K562 (cell line): ENCODE measurements around the gene GPSM3. TPM values are rescaled to one million over a fixed set of nuclear protein-coding genes. Genes with fewer than 3 reads are reported as not detected.

Experiments
- BHLHE40 ChIP-seq: IDR thresholded peaks from 2 replicates; pipeline ENCODE4 v1.6.1; 2011; ENCODE audit warnings: low read length, improper control_type of control experiment
- CREB3 ChIP-seq: fragments of 450-650 bp; conservative IDR thresholded peaks from 2 replicates; pipeline ENCODE4 v1.6.1; 2016; ENCODE audit warnings: missing genetic modification characterization, low read depth, mild to moderate bottlenecking, missing compliant biosample characterization, moderate library complexity
- CTCFL ChIP-seq: IDR thresholded peaks from 2 replicates; pipeline ENCODE4 v1.6.1; 2011; ENCODE audit warnings: borderline replicate concordance, low read depth, mild to moderate bottlenecking, moderate library complexity, low read length; ENCODE audit not compliant: insufficient read depth, poor library complexity, severe bottlenecking
- DMBX1 ChIP-seq: fragments of 250-450 bp; sonication (Bioruptor Pico); IDR thresholded peaks from 2 replicates; pipeline ENCODE4 v1.8.0; 2022; ENCODE audit warnings: inconsistent platforms, mild to moderate bottlenecking, moderate library complexity, borderline replicate concordance
- FOXK1 ChIP-seq: sonication (generic); formaldehyde crosslinking; IDR thresholded peaks from 2 replicates; pipeline ENCODE4 v1.8.0; 2022; ENCODE audit warnings: missing genetic modification reagents, mild to moderate bottlenecking, borderline replicate concordance
- GTF2F1 ChIP-seq: IDR thresholded peaks from 2 replicates; pipeline ENCODE4 v1.6.1; 2011; ENCODE audit warnings: low read depth, low read length, improper control_type of control experiment
- PHTF2 ChIP-seq: fragments of 250-450 bp; sonication (Bioruptor Pico); IDR thresholded peaks from 2 replicates; pipeline ENCODE4 v1.5.0; 2021; ENCODE audit warnings: mild to moderate bottlenecking
- POLR2A ChIP-seq: fragments of 450-650 bp; conservative IDR thresholded peaks from 2 replicates; pipeline ENCODE4 v1.6.1; 2016
- SMAD3 ChIP-seq: fragments of 450-650 bp; formaldehyde crosslinking; conservative IDR thresholded peaks from 2 replicates; pipeline ENCODE4 v1.4.0; 2020; ENCODE audit warnings: mild to moderate bottlenecking
- SUPT5H ChIP-seq: fragments of 450-650 bp; IDR thresholded peaks from 2 replicates; pipeline ENCODE4 v1.6.1; 2016
- TRIM24 ChIP-seq, 2 experiments: fragments of 450-650 bp; IDR thresholded peaks; 2 replicates each; pipeline ENCODE4 v1.6.1; 2016
- U2AF1 ChIP-seq: fragments of 200-400 bp; formaldehyde crosslinking; optimal IDR thresholded peaks from 2 replicates; pipeline ENCODE3; 2017; ENCODE audit warnings: mild to moderate bottlenecking, low read depth, low read length, moderate library complexity
- ZBTB49 ChIP-seq: sonication (generic); formaldehyde crosslinking; IDR thresholded peaks from 2 replicates; pipeline ENCODE4 v1.8.0; 2022; ENCODE audit warnings: missing genetic modification reagents, mild to moderate bottlenecking, borderline replicate concordance
- ZC3H11A ChIP-seq: IDR thresholded peaks from 2 replicates; pipeline ENCODE4 v1.6.1; 2012; ENCODE audit warnings: low read depth, low read length, improper control_type of control experiment
- ZNF217 ChIP-seq: sonication (generic); formaldehyde crosslinking; IDR thresholded peaks from 2 replicates; pipeline ENCODE4 v1.8.0; 2022; ENCODE audit warnings: mild to moderate bottlenecking, missing genetic modification reagents
- ZNF274 ChIP-seq: IDR thresholded peaks from 2 replicates; pipeline ENCODE4 v1.6.1; 2011; ENCODE audit warnings: low read depth, mild to moderate bottlenecking, low read length, moderate library complexity, borderline replicate concordance
- ZNF277 ChIP-seq: fragments of 250-450 bp; sonication (Bioruptor Pico); IDR thresholded peaks from 2 replicates; pipeline ENCODE4 v1.8.0; 2022; ENCODE audit warnings: inconsistent platforms, mild to moderate bottlenecking, moderate library complexity, borderline replicate concordance
- ZNF280A ChIP-seq: fragments of 450-650 bp; IDR thresholded peaks from 2 replicates; pipeline ENCODE4 v1.6.1; 2018; ENCODE audit warnings: mild to moderate bottlenecking, low read depth; ENCODE audit not compliant: partially characterized antibody
- ZNF57 ChIP-seq: fragments of 450-650 bp; formaldehyde crosslinking; IDR thresholded peaks from 2 replicates; pipeline ENCODE4 v1.4.0; 2020; ENCODE audit warnings: mild to moderate bottlenecking, moderate library complexity
- ZNF780A ChIP-seq: fragments of 250-450 bp; sonication (Bioruptor Pico); IDR thresholded peaks from 2 replicates; pipeline ENCODE4 v1.5.0; 2021; ENCODE audit warnings: mild to moderate bottlenecking
- ZNF830 ChIP-seq: fragments of 250-450 bp; sonication (Bioruptor Pico); IDR thresholded peaks from 2 replicates; pipeline ENCODE4 v1.5.0; 2021; ENCODE audit warnings: mild to moderate bottlenecking
- polyA plus RNA-seq, 8 experiments: library from polyadenylated mRNA; depleted of rRNA in 4 of 8; stranded (reverse) in 5 of 8; unstranded in 3 of 8; fragments of >200 nt; fragmentation: Nextera tagmentation in 2 of 8; fragmentation: Illumina TruSeq in 1 of 8; extraction: Ambion mirVana in 2 of 8; extraction: Trizol in 1 of 8; gene quantifications; 2 replicates each; pipeline versions ENCODE4 v1.2.1 to v1.2.3, GENCODE V29; 2011 to 2014; ENCODE audit warnings: inconsistent platforms in 1 of 8, missing spikeins in 1 of 8
- total RNA-seq, 7 experiments: library from RNA; depleted of rRNA in 6 of 7; stranded (reverse); fragments of >200 nt in 6 of 7; fragmentation: Illumina TruSeq in 2 of 7; extraction: Trizol in 2 of 7; gene quantifications; 2 replicates each; pipeline versions ENCODE4 v1.2.1 to v1.2.3, GENCODE V29; 2011 to 2021; ENCODE audit warnings: low replicate concordance in 1 of 7

The GPSM3 gene
- total and polyA plus RNA-seq, 9 of the 15 experiments (the other 6 are each of a cell fraction or from before 2014, with no cell fraction given), result 5.3 to 42.6 (median 24.4) TPM

GRCh38 chr6:32154514-32155161 lies 37.8 kb downstream of the GPSM3 start (continued):
- TF ChIP-seq ZNF277 (CRISPR knock-in tag) (no peak), ZNF57 (CRISPR knock-in tag) (no peak), ZNF780A (CRISPR knock-in tag) (no peak), SUPT5H (peak; percentile 27; the same call in 1 of the 2 replicates), BHLHE40 (peak; percentile 51; the same call in 1 of the 2 replicates), FOXK1 (CRISPR knock-in tag) (no peak), ZBTB49 (CRISPR knock-in tag) (no peak), ZC3H11A (no peak), ZNF830 (CRISPR knock-in tag) (no peak), DMBX1 (CRISPR knock-in tag) (no peak), POLR2A (peak; percentile 67), ZNF274 (no peak), CTCFL (peak; percentile 66), PHTF2 (CRISPR knock-in tag) (no peak), SMAD3 (CRISPR knock-in tag) (no peak), U2AF1 (no peak), GTF2F1 (no peak; the same call in 1 of the 2 replicates), CREB3 (tag) (no peak), ZNF280A (no peak), TRIM24 (IDR thresholded peaks at IDR 0.05) (no peak), ZNF217 (CRISPR knock-in tag) (no peak)
